ENCODE results near the gene LCE3B.

- TF ChIP-seq CTCF (IDR thresholded peaks at IDR 0.05; ENCODE audit: low read length) = no peak
- no peak for TF ChIP-seq EZH2 (IDR thresholded peaks at IDR 0.05; ENCODE audit: borderline replicate concordance, low read length)
Observed at GRCh38 chr1:152566681-152567080, 46.9 kb upstream of the LCE3B start, which contains the start of gene LCE3E.
